NCI-H2107 (cell line): ENCODE data around the gene RAB31.

Source experiments
- DNase-seq: peaks from one replicate; lab custom pipeline; 2025; lab: John Stamatoyannopoulos, UW

The RAB31 gene

DNA sequence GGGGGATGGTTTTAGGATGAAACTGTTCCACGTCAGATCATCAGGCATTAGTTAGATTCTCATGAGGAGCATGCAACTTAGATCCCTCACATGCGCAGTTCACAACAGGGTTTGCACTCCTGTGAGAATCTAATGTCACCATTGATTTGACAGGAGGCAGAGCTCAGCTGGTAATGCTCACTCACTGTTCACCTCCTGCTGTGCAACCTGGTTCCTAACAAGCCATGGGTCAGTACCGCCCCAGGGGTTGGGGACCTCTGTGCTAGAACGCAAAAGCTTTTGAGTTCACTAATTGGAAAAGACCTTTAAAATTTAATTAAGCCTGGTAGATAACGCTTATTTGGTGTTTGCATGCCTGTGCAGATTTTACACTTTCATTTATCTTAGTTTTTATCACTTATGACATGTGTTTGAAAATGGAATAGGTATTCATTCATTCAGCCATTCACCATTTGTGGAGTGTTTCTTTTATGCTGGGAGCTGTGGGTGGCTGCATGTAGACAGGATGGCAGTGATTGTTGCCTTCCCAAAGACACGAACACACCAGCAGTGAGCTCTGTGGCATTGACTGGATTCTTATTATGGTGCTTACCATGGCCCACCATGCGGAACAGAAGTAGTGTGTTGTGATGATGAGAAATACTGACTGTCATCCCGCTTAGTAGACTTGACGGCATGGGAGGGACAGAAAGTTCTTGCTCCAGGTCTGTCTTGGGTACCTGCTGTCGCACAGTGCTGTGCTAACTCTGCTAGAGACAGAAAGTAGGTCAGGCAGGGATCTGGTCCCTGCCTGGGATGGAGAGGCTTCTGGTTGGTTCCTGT lies 6.4 kb downstream of the RAB31 start:
- no peak for DNase-seq

DNA sequence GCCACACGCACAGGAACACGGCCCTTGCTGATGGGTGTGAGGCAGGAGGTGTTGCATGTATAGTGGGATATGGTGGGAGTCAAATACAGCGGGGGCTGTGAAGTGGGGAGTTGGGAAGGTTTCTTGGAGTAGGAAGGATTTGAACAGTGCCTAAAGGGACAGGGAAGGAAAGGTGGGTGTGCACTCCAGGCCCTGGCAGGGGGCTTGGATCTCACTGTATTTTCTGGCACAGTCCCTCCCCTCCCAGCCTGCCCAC lies 6.9 kb downstream of the RAB31 start:
- no peak for DNase-seq

DNA sequence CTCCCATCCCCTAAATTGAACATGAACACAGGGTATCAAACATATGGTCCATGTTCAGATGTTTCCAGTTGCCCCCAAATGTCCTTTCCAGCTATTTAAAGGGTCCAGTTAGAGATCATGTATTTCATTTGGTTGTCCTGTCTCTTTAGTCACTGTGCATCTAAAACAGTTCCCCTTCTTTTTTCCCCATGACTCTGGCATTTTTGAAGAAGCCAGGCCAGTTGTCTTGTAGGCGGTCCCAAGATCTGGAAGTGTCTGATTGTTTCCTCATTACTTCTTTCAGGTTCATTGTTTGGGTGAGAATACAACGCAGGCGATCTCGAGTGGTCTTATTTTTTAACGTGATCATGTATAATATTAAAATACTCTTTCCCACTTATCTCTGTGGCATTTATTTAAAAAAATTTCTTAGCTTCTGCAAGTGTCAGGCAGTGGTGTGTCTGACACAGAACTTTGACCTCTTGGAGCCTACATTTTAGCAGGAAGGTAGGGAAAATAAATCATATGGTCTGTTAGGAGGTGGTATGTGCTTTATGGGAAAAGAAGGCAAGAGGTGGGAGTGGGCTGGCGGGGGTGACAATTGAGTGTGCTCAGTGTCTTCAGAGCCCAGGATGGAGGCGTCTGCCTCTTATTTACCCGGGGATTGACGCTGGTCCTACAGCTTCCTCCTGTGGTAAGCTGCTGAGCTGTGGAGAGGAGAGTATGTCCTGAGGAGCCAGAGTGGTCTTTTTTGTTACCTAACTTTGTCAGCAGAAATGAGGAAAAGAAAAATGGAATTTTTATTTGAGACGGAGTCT lies 8.1 kb downstream of the RAB31 start:
- DNase-seq: no peak

DNA sequence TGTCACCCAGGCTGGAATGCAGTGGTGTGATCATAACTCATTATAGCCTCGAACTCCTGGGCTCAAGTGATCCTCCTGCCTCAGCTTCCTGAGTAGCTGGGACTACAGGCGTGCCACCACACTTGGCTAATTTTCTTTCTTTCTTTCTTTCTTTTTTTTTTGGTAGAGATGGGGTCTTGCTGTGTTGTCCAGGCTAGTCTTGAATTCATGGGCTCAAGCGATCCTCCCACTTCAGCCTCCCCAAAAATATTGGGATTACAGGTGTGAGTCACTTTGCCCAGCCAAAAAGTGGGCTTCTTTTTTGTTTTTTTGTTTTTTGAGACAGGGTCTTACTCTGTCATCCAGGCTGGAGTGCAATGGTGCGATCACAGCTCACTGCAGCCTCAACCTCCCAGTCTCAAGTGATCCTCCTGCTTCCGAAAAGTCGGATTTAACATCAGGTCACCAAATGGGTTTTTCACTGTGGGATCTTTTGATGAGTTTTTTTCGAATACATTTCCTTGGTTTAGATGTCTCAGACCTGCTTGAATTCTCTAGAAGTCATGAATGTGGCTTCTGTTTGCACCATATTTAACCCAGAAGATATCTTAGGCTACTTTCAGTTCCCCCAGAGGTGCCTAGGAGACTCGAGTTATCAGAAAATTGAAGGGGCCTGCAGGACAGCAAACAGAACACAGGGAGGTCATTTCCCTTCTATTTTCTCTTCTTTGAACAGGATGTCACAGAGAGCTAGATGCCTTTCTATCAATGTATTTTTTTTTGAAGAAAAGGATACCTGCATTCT lies 8.9 kb downstream of the RAB31 start:
- no peak for DNase-seq

DNA sequence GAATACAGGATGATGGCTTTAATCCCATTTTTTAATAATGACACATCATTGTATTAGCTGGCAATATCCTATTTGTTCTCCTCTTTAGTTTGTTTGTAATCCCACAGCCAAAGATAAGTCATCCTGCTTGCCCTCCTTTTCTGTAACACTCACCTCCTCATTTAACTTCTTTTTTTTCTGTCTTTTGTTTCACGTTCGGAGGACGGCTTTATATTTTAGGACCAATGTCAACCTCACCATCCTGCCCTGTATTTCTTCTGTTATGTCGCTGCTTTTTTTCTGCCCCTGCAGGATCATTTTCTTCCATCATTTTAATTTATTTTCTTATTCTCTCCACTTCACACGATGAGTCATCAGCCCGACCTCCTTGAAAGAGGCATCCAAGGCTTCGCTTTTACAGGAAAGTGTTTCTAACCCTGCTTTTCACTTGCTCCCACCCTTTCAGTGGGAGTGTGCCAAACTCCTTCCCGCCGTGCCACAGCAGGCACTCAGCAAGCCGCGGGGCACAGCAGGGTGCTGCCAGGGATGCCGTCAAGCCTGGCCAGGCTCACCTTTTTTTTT lies 11.4 kb downstream of the RAB31 start:
- DNase-seq: no peak

DNA sequence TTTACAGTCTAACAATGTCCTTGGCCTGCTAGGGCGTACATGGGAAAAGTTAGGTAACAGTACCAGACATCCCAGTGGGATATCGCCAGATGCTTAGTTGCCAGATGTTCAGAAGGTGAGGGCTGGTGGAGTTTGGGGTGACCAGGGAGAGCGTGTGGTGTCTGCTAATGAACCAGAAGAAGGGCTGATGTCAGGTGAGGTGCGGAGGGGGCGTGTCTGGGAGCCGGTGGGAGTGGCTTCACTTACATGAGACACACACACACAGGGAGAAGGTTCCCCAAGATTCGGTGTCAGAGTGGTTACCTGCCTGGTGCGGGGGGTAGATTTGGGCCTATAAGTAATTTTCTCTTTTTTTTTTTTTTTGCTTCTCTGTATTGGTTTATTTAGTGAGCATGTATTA lies 12.2 kb downstream of the RAB31 start:
- no peak for DNase-seq

DNA sequence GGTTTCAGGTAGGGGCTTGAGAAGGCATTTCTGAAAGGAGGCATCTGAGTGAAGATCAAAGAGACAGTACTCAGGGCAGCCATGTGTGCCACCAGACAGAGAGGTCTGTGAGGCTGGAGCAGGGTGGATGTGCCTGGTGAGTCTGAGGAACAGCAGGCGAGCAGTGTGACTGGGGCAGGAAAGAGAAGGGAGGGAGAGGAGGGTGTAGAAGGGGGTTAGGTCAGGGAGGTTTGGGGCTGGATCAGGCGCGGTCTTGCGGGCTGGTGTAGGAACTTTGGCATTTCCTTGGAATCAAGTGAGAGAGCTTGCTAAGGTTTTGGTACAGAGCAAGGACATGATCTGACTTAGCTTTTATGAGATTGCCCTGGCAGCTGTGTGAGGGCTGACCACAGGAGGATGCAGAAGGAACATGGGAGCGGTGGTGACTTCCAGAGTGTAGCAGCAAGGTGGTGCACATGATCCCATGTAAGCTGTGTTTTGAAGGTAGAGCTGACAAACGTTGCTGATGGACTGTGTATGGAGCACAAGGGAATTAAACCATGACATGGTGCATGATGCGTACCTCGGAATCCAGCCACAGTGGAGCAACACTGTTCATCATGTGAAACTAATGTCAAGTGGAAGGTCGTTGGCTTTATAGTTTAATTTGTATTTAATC lies 13.9 kb downstream of the RAB31 start:
- no peak for DNase-seq

DNA sequence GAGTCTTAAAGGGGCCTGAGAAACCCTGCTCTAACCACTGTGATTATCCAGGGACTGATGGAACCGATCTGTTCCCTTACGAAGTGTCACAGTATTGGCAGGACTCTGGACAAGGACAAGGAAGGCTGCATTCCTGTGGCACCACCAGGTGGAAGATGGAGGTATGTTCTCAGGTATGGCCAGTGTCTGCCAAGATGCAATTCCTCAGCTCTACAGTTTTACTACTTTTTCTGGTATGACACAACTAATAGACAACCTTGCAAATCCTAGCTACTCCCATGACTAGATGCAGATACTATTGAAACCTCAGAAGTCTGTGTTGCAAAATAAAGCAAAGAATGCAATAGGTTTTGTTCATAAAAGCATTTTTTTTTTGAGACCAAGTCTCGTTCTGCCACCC lies 14.6 kb downstream of the RAB31 start:
- DNase-seq: no peak

DNA sequence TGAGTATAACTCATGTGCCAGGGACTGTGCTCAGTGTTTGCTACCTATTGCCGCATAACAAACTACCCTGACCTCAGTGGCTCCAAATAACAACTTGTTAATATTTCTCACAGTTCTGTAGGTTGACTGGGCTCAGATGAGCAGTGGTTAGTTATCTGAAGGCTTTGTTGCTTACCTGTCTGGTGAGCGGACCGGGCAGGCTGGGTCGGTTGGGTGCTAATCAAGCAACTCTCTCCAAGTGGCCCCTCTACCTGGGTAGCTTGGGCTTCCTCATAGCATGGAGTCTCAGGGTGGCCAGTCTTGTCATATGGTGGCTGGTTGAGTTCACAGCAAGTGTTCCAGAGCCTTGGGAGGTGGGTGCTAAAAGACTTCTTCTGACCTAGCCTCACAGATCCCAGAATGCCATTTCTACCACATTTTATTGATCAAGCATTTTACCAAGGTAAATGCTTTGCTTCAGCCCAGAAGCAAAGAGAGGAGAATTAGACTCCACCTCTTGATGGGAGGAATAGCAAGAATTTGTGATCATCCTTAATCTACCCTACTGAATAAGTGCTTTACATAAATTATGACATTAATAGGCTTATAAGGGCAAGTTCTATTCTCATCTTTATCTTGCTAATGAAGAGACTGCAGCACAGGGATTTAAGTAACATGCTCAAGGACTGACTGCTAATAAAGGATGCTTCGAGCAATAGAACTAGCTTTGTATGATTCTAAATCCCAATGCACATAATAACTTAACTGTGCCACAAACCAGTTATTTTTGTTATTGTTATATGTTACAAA lies 16.9 kb downstream of the RAB31 start:
- no peak for DNase-seq

DNA sequence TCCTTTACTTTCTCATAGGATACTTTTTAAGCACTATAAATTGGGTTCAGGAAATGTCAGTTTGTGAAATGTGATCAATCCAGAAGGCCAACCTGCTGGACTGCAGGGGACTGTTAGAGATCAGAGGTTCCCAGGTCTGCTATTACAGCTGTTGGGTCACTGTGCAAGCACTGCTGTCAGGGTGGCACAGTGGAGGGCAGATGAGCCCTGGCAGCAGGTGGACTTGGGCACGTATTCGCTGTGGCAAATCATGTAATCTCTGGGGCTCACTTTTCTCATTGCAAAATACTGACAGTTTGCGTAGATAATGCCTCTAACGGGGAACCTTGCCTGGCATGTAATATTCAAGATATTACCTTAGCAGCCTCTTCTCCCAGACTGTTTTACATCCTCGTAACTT lies 18.1 kb downstream of the RAB31 start:
- DNase-seq: no peak

DNA sequence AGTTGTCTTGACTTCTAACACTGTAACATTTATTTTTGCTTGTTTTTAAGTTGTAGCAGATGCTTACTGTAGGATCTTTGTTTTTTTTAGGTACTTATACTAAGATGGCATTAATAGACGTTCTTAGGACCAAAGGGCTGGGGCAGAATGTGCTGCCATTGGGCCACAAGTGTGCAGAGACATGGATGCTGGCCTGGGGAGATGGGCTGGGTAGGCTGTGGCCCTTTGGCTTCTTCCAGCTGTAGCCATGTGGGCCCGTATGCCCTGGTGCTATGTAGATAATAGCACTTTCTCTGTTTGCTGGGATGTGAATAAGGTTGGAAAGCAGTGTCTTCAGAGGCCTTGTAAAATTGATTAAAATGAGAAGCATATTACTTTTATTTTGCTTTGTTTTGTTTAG lies 18.8 kb downstream of the RAB31 start:
- no peak for DNase-seq

DNA sequence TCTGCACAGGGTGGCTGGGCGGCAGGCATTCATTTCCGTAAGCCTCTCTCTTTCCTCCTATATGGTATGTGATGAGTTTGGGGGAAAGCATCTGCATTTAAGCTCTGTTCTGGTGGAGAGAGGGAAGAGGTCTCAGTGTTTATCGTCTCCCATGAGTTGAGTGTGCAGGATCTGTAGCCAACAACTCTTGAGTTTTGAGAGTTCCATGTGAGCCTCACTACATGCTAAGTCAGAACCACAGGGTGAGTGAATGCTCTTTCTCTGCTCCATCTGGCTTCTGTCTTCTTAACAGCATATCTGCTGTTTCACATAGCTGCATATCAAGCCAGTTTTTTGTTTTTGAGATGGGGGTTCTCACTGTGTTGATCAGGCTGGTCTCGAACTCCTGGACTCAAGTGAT lies 22.7 kb downstream of the RAB31 start:
- no peak for DNase-seq

DNA sequence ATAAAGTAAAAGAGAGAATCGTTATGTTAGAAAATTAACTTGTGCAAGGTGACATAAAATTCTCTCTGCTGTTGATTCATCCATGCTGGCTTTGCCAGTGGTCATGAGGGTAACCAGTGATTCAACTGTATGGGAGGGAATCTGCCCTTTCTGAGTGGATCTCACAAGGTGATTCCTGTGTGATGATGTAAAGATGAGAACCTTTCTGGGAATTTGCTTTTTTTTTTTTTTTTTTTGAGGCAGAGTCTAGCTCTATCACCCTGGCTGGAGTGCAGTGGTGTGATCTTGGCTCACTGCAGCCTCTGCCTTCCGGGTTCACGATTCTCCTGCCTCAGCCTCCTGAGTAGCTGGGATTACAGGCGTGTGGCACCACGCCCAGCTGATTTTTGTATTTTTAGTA lies 23.3 kb downstream of the RAB31 start:
- no peak for DNase-seq

DNA sequence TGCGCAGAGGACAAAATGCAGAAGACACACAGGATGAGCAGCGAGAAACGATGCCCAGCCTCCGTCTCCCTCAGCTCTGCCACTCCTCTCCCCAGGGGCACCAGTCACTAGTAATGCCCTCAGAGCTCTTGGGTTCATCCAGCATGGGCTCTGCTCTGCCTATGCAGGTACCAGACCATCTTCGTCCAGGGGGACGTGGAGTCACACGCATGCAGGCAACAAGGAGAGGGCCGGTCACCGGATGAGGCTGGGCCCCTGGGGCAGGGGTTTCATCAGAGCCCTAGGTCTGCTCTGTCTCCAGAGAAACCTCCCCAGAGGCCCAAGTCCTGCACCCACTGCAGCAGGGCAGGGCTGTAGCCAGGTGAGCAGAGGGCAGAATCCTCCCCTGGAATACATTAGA lies 23.9 kb downstream of the RAB31 start:
- no peak for DNase-seq

DNA sequence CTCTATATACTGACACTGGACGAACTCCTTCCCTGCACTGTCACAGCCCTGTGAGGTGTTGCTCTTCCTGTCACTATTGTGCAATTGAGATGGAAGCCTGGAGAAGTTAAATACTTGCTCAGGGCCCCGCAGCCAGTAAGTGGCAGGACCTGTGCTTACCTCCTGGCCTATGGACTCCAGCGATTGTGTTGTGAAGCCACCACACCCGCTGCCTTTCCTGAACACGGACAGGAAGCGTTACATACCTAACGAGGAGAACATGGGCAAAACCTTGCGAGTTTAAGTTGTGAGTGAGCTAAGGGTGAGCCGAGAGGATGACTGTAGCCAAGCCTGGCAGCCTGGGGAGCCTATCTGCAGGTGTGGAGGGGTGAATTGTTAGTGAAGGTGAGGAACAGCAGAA lies 26.1 kb downstream of the RAB31 start:
- no peak for DNase-seq

DNA sequence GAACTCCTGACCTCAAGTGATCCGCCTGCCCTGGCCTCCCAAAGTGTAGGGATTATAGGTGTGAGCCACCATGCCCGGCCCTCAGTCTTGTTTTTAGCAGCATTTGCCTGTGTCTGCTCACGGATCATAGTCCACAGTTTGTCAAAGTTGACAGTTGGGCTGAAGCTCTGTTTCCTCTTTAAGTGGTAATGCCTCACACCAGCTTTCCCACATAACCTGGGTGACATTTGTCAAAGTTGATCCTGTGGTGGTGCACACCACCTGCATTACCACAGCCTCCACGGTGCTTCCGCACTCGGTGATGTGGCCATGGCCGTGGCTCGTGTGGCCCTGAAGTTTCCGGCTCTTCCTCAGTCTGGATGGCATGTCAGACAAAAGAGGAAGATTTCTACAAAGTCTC lies 27.1 kb downstream of the RAB31 start:
- DNase-seq: no peak

DNA sequence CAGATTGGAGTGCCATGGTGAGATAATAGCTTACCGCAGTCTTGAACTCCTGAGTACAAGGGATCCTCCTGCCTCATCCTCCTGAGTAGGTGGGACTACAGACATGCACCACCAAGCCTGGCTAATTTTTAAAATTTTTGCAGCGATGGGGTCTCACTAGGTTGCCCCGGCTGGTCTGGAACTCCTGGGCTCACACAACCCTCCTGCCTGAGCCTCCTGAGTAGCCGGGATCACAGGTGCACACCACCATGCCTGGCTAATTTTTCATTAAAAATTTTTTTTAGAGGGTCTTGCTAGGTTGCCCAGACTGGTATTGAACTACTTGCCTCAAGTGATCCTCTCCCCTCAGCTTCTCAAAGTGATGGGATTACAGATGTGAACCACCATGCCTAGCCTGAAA lies 27.8 kb downstream of the RAB31 start:
- no peak for DNase-seq

DNA sequence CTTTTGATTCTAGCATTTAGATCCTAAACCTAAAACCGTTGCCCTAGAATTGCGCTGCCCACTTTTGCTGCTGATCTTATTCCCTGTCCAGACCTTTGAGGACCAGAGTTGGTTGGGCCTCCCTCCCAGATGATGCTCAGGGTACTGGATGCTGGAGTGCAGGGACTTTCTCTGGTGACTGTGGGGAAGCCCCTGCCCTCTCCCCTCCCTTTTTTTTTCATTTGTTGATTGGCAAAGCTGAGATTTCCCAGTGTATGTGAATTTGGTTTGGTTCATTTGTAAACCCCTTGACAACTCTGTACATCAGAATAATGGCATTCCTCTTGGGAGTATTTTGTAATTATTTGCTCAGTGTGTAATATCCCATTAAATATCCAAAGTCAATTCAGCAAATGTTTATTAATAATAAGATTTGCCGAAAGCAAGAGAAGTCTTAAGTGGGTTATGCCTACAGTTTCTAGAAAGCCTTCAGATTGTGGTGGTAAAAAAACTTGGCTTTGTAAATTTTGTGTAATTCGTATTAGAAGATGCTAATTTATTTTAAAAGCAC lies 28.3 kb downstream of the RAB31 start:
- DNase-seq: no peak

DNA sequence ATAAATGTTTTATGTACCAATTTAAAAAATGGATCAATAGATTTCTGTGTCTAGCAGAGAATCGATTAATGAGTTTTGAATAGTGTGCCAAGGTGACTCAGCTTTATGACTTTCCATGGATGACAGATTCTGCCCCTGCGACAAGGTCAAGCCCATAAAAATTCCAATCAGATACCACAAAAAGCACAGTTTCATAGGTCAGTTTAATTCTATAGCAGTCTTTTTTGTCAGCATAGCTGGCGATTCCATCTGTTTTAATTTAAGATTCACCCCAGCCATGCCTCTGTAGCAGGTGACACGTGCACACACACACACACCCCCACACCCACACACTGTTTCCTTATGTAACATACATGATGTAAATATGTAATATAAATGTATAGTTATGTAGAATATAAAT lies 28.9 kb downstream of the RAB31 start:
- DNase-seq: no peak

DNA sequence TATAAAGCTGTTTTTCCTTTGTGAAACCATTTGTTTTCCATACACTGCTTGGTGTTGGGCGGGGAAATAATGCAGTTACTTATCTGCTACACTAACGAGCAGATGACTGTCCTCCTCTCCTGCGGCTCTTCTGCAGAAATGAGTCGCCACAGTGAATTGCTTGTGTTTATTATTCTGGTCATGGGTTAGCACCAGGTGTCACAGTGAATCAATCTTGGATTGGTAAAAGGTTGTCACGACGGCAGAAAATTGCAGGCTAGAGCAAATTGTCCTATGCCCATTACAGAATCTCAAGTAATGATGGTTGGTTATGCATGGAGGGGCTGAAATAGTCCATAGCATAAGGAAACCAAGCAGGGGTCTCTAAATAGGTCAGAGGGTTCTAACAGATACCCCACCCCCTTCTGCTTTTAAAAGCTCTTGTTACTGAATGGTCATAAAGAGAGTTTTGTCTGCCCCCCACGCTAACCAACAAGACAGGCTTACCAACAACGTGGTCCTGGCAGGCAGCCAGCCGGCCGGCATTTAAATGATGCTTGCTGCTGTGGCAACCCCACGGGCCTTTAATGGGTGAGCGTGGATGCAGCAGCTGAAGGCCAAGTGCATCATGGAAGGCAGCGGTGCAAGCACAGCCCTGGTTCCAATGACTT lies 29.5 kb downstream of the RAB31 start:
- no peak for DNase-seq
